ENCODE measurements around the gene HOXA4.

Gene HOXA4

GRCh38 chr7:27160145-27160545 lies 29.6 kb upstream of the HOXA4 start:
- in situ Hi-C loops (cut with HindIII; ENCODE audit: low sequenced_read_pairs) = loop anchor here (5.0 to 25.0 kb wide), 4 partner anchors 33 to 1273 kb away; no protein-coding TSS in a partner anchor

- in situ Hi-C loops (cut with HindIII; ENCODE audit: low sequenced_read_pairs) = loop anchor here (5.0 to 25.0 kb wide), 4 partner anchors 32 to 1272 kb away; no protein-coding TSS in a partner anchor
Observed at GRCh38 chr7:27159266-27160144, 28.9 kb upstream of the HOXA4 start.

- in situ Hi-C loops (cut with HindIII; ENCODE audit: low sequenced_read_pairs) = loop anchor here (25.0 kb wide), 1 partner anchor 1271 kb away; no protein-coding TSS in a partner anchor
Observed at GRCh38 chr7:27158436-27159265, 28.1 kb upstream of the HOXA4 start.

- in situ Hi-C loops (cut with HindIII; ENCODE audit: low sequenced_read_pairs) = loop anchor here (25.0 kb wide), 1 partner anchor 1271 kb away; no protein-coding TSS in a partner anchor
Observed at GRCh38 chr7:27157702-27158431, 27.3 kb upstream of the HOXA4 start.

GRCh38 chr7:27156916-27157701 lies 26.6 kb upstream of the HOXA4 start:
- in situ Hi-C loops (cut with HindIII; ENCODE audit: low sequenced_read_pairs) = loop anchor here (25.0 kb wide), 1 partner anchor 1270 kb away; no protein-coding TSS in a partner anchor

- in situ Hi-C loops (cut with HindIII; ENCODE audit: low sequenced_read_pairs) = loop anchor here (25.0 kb wide), 1 partner anchor 1269 kb away; no protein-coding TSS in a partner anchor
Observed at GRCh38 chr7:27156508-27156898, 25.9 kb upstream of the HOXA4 start, which contains the start of gene HOXA7. Gene HOXA7, minus strand, starts transcription at chr7:27156675. Its CDS starts 130 bp downstream, at chr7:27156545.

GRCh38 chr7:27155816-27156507 lies 25.4 kb upstream of the HOXA4 start:
- in situ Hi-C loops (cut with HindIII; ENCODE audit: low sequenced_read_pairs) = loop anchor here (25.0 kb wide), 1 partner anchor 1269 kb away; no protein-coding TSS in a partner anchor

GRCh38 chr7:27154901-27155815 lies 24.6 kb upstream of the HOXA4 start:
- in situ Hi-C loops (cut with HindIII; ENCODE audit: low sequenced_read_pairs) = loop anchor here (25.0 kb wide), 1 partner anchor 1268 kb away; no protein-coding TSS in a partner anchor

- in situ Hi-C loops (cut with HindIII; ENCODE audit: low sequenced_read_pairs) = loop anchor here (25.0 kb wide), 1 partner anchor 1267 kb away; no protein-coding TSS in a partner anchor
Observed at GRCh38 chr7:27154369-27154768, 23.8 kb upstream of the HOXA4 start.

GRCh38 chr7:27153526-27153925 lies 23.0 kb upstream of the HOXA4 start:
- in situ Hi-C loops (cut with HindIII; ENCODE audit: low sequenced_read_pairs) = loop anchor here (25.0 kb wide), 1 partner anchor 1266 kb away; no protein-coding TSS in a partner anchor

- in situ Hi-C loops (cut with HindIII; ENCODE audit: low sequenced_read_pairs) = loop anchor here (25.0 kb wide), 1 partner anchor 1266 kb away; no protein-coding TSS in a partner anchor
Observed at GRCh38 chr7:27152816-27153442, 22.4 kb upstream of the HOXA4 start.

GRCh38 chr7:27151931-27152815 lies 21.6 kb upstream of the HOXA4 start, which contains the start of gene HOXA3:
Gene HOXA3, minus strand, starts transcription at chr7:27152583. Its CDS starts 41,943 bp downstream, at chr7:27110640.
- in situ Hi-C loops (cut with HindIII; ENCODE audit: low sequenced_read_pairs) = loop anchor here (25.0 kb wide), 1 partner anchor 1265 kb away; no protein-coding TSS in a partner anchor

GRCh38 chr7:27151341-27151930 lies 20.9 kb upstream of the HOXA4 start:
- in situ Hi-C loops (cut with HindIII; ENCODE audit: low sequenced_read_pairs) = loop anchor here (25.0 kb wide), 1 partner anchor 1264 kb away; no protein-coding TSS in a partner anchor

GRCh38 chr7:27150568-27151340 lies 20.2 kb upstream of the HOXA4 start:
- in situ Hi-C loops (cut with HindIII; ENCODE audit: low sequenced_read_pairs) = loop anchor here (25.0 kb wide), 1 partner anchor 1263 kb away; no protein-coding TSS in a partner anchor
